OCI-LY1 (cell line): ENCODE results near the gene IRX1.

ENCODE experiments used
- CTCF ChIP-seq: fragments of 200-600 bp; sonication (generic), shearing (Covaris generic); IDR thresholded peaks from 2 replicates; pipeline ENCODE4 v1.5.1; 2017; ENCODE audit warnings: mild to moderate bottlenecking, antibody characterized with exemption, low read length, moderate library complexity, mixed read lengths
- EZH2 ChIP-seq: fragments of 200-600 bp; sonication (generic), shearing (Covaris generic); IDR thresholded peaks from 2 replicates; pipeline ENCODE4 v1.8.0; 2017; ENCODE audit warnings: borderline replicate concordance, mixed run types, mild to moderate bottlenecking, antibody characterized with exemption, low read length, moderate library complexity, mixed read lengths

- no peak for TF ChIP-seq CTCF
- no peak for TF ChIP-seq EZH2
These were observed 711 bp downstream of the IRX1 start for GRCh38 chr5:3596261-3596825.
